GM15510 (cell line): Measurements from ENCODE around the gene NTSR1.

Experiments used
- POLR2A ChIP-seq: IDR thresholded peaks from 3 replicates; pipeline ENCODE4 v1.6.1; 2011; ENCODE audit warnings: borderline replicate concordance; ENCODE audit not compliant: insufficient read length; ENCODE audit errors: extremely low read depth

NTSR1 gene

DNA sequence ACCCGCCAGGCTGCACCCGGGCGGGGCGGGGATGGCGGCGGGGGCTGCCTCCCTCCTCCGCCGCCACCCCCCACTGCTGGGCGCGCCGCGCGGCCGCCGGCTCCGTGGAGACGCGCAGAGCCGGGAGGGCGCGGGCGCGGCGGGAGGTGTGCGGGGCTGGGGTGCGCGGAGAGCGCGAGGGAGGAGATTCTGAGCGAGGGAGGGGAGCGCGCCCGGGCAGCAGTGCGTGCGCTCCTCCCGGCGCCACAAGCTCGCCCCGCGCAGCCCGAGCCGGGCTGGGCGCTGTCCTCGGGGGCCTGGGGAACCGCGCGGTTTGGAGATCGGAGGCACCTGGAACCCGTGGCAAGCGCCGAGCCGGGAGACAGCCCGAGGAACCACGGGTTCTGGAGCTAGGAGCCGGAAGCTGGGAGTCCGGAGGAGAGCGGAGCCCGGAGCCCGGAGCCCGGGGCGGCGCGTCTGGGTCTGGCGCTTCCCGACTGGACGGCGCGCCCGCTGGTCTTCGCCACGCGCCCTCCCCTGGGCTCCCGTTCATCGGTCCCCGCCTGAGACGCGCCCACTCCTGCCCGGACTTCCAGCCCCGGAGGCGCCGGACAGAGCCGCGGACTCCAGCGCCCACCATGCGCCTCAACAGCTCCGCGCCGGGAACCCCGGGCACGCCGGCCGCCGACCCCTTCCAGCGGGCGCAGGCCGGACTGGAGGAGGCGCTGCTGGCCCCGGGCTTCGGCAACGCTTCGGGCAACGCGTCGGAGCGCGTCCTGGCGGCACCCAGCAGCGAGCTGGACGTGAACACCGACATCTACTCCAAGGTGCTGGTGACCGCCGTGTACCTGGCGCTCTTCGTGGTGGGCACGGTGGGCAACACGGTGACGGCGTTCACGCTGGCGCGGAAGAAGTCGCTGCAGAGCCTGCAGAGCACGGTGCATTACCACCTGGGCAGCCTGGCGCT is at the start of gene NTSR1:
NTSR1 (plus strand) TSS at position 246 of the 946 bp plus-strand sequence; CDS start at position 618, 372 bp downstream.
- TF ChIP-seq POLR2A = no peak

GRCh38 chr20:62659488-62660239 is 49.0 kb upstream of the NTSR1 start:
- no peak for TF ChIP-seq POLR2A

DNA sequence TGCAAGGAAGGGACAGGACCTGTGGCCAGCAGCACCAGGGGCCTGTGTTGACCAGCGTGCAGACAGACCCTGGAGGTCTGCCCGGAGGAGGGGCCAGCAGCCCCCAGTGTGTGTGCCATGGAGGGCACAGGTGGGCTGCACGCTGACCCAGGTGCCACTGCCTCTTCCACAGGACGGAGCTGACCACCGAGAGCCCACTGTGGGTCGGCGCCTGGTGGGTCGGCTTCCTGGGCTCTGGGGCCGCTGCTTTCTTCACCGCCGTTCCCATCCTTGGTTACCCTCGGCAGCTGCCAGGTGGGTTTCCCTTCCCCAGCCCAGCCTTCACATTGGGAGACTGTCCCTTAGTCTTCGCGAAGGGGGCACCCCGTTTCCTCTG is 48.4 kb upstream of the NTSR1 start:
- TF ChIP-seq POLR2A = no peak

- TF ChIP-seq POLR2A = no peak
Measured at GRCh38 chr20:62660768-62661167, 47.9 kb upstream of the NTSR1 start.

DNA sequence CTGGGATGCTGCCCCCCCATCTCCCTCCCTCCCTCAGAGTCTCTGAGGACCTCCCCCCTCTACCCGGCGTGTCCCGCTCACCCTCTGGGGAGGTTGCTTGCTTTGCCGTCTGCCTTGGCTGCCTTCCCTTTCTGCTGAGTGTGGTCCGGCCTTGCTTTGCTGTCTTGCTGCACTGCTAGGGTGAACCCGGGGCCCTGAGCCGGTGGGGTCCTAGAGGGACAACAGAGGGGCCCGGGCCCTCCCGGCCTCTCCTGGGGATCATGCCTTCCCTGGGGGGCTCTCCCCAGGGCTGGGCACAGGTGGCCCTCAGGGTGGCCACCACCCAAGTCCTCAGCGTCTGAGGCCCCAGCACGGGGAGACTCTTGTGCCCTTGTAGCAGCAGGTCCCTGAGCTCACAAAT is 47.0 kb upstream of the NTSR1 start:
- TF ChIP-seq POLR2A = no peak

DNA sequence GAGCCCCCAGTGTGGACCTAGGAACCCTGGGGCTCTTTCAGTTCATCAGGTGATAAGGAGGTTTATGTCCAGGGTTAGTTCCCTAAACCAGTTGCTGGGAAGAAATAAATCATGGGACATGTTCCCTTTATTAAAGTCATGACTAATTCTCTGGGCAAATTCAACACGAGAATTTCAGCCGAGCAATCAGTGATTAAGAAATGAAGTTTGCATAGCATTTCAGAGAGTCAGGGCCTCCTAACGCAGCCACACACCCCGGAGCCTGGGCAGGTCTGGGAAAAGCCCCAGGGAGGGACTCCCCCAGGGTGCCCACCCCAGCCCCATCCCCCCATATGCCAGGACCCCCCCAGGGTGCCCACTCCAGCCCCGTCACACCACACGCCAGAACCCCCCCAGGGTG is 46.2 kb upstream of the NTSR1 start:
- no peak for TF ChIP-seq POLR2A

DNA sequence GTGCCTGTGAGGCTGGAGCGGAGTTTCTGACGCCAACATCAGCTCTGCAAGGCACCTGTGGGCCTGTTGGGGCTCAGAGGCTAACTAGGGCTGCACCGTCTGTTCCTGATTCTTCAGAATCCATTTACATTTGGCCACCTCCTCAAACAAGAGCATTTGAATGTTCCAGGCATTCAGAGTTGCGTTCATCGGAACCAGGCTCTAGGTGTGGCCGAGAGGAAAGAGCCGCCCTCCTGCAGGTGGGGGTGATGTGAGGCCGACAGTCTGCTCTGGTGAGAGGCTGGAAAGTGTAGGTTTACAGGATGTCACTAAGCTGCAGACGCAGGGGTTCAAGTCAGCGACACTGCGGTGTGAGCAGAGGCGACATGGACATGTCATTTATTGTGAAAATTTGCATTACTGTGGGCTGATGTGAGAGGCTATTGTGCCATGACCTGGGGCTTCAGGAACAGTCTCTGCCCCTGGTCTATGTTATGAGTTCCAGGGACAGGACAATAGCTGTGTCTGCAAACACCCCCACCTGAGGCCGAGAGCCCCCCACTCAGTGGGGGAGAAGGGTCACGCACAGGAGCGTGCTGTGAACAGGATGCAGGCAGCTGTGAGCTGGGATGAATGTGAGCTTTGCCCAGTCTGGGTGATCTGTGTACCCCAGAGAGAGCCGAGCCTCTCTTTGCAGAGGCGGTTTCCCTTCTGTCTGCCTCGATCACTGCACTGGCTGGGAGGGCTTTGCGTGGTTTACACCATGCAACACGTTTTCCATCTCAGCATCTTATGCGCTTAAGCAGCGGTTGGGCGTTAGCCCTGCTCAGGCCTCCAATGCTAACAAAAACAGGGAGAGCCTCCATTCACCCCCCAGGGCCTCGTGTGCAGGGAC is 45.3 kb upstream of the NTSR1 start:
- no peak for TF ChIP-seq POLR2A

DNA sequence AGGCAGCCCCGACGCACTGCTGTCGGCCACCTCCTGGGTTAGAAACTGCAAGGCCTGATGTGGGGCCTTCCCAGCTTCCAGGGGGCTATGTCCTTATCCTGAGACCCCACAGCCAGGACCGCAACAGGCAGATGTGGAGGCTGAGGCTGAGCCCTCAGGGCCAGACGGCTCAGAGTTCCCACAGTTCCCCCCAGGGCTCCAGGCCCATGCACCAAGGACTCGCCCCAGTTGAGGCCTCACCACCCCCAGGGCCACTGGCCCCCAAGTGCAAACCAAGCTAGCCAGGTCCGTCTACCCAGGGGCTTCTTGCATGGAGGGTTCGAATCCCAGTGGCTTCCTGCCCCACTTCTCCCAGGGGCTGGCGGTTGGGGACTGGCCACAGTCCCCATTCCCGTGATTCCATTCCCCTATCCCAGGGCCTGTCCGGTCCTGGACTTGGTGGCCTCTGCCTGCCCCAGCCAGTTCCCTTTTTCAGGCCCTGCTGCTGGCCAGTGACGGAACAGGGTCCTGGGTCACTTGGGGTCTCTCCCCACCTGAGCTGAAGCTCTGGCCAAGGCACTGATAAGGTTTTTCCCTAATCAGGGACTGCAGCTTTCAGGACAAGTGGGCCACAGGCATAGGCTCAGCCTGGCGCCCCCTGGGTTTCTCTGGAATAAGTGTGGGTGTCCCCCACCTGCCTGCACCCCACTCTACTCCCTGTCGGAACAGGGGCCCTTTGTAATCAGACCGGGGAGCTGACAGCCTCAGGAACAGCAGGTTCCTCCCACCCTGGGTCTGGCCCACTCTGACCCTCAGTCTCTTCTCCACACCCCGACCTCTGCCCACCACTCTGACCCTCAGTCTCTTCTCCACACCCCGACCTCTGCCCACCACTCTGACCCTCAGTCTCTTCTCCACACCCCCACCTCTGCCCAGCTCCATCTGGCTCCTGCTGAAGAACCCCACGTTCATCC is 44.3 kb upstream of the NTSR1 start:
- TF ChIP-seq POLR2A = no peak

DNA sequence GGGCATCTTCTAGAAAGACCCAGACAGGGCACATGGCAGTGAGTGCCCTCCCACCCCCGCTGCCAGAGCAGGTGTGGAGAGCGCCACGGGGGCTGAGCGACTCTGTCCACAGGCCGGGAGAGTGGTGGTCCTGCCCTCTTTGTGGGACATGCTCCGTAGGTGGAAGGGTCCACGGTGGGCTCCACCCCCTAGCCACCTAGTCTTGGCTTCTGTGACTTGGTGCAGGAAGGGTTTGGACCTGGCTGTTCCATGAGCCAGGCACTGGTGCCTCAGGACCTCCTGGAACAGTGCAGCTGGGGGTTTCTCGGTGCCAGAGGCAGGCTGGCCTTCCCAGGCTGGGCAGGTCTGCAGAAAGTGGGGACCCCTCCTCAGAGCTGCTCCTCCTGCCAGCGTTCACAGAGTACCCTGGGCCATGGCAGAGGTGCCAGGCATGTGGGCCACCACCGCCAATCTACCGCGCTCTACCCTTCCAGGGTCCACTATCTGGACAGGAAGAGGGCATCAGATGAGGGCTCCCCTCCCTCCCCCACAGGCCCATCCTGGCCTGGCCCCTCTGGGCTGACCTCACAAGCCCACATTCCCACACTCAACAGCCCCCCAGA is 43.4 kb upstream of the NTSR1 start:
- no peak for TF ChIP-seq POLR2A

DNA sequence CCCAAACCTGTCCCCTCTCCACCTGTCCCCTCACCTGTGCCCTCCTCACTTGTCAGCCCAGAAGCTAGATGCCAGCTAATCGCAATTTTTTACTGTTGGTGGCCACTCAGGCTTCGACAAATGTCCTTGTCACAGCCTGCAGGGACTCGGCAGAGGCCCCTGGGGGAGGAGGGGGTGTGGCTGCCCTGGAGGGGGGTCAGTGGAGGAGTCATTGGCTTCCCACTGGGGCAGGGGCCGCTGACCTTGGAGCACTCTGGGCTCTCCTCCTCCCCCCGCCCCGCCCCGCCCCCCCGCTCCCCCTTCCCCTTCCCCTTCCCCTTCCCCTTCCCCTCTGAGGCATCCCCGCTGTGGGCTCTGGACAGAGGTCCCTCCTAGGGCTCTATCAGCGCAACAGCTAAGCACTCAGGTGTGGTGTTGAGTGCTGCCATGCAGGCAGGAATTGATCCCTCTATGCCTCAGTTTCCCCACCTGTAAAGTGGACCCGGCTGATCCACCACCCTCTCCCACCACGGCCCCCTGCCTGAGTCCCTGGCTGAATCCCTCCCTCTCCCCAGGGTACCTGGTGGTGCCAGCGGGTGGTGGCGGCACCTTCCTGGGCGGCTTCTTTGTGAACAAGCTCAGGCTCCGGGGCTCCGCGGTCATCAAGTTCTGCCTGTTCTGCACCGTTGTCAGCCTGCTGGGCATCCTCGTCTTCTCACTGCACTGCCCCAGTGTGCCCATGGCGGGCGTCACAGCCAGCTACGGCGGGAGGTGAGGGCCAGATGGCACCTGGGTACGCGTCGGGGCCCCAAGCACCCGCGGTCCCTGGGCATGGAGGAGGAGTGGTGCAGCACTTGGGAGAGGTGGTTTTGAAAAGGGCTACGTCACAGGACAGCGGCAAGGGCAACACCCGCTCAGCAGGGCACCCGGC is 42.6 kb upstream of the NTSR1 start:
- TF ChIP-seq POLR2A = no peak

DNA sequence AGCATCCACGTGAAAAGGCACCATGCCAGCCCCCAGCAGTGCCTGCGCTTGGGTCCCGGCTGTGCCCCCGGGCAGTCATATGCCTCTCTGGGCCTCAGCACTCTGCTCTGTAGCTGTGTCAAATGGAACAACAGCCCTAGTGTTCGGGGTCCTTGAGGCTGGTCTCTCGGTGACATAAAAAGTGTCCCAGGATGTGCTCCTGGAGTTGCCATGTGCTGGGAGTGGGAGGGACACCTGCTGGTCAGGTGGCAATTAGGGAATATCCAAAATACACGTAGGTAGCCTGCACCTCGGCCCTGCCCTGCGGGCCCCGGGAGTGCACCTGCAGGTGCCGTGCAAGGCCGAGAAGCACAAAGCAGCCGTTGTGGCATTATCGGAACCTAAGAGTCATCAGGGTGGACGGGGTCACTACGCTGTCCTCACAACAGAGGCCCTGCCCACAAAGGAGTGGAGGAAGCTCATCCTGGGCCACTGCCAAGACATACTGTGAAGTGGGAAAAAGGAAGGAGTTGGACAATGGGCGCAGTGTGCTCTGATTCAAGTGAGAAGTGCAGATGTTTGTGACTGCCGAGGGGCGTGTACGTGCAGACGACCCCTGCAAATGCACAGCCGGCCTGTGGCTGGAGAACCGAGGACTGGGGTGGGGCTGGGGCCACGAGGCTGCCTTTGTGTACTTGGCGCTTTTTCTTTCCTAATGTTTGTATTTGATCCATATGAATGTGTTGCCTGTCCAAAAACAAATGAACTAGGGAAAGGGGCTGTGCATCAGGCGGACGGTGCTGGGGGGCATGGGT is 41.7 kb upstream of the NTSR1 start:
- TF ChIP-seq POLR2A = no peak
